ENCODE results near the gene FTSJ3. TPM values are rescaled to one million over a fixed set of nuclear protein-coding genes. Genes with fewer than 3 reads are reported as not detected.

FTSJ3 gene
- total and polyA plus RNA-seq, 2 experiments from 2014 or later = 28.5 to 30.0 TPM

DNA sequence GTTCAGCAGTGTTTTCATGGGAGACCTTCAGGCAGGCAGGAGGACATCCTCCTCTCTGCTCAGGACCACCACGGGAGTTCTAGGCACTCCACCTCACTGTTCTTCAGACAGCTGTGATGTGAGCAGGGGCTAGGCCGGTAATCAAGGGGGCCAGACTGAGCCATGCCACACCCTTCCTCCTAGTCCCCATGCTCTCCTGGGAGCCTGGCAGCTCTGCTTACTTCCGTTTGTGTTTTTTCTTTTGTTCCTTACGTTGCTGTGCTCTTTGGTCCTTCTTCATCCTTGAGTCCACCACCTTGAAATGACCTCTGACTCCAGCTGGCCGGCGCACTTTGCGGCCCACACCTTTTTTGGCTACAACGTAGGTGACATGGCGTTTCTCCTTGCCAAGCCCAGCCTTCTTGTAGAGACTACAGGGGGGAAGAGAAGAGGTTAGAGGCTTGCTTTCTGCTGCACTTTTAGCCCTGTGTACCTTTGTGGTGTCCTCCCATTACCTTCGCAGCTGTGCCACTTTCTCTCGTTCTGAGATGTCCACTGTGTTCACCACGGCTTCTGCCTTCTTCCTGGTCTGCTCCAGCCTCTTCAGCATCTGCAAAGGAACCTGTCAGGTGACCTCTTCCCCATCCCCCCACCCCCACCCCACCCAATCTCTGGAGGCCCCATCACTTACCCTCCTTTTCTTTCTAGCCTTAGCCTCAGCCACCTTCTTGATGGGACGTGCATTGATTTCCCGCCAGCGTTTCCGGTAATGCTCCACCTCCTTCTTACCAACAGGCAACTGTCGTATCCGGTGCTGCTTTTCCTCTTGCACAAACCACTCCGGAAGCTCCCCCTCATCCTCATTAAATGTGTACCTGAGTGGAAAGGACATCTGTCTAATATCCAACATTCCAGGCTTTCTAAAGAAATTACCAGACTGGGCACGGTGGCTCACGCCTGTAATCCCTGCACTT is 7.6 kb downstream of the FTSJ3 start:
- Histone ChIP-seq H3K27ac (no peak overlapping the region), H4K20me1 (ENCODE audit: insufficient read depth, poor library complexity, severe bottlenecking) (no peaks in the 10 kb centered on the region)
- WGBS (ENCODE audit: low lambda C conversion rate, missing lambda C conversion rate) = 91% methylated on average over 21 of the region's 21 CpGs

GRCh38 chr17:63819131-63819530 is 8.3 kb downstream of the FTSJ3 start:
- Histone ChIP-seq H3K4me3 (no peak overlapping the region), H3K4me1 (ENCODE audit: insufficient read depth) (no peaks in the 10 kb centered on the region), H4K20me1 (ENCODE audit: insufficient read depth, poor library complexity, severe bottlenecking) (no peaks in the 10 kb centered on the region), H3K9me2 (replicated peaks; ENCODE audit: insufficient read depth) (no peaks in the 10 kb centered on the region), H3K27ac (no peak overlapping the region), H3K36me3 (replicated peaks; ENCODE audit: insufficient read depth, low read depth) (no peaks in the 10 kb centered on the region), H2AFZ (no peak overlapping the region), H3K27me3 (no peaks in the 10 kb centered on the region), H3K4me2 (no peak overlapping the region), H3K9me3 (ENCODE audit: low read depth) (no peaks in the 10 kb centered on the region), H3K79me2 (peaks cover 2% of the 10 kb centered on the region)
- TF ChIP-seq EZH2phosphoT487 (IDR thresholded peaks at IDR 0.05; ENCODE audit: low read depth, severe bottlenecking, unreplicated experiment) = no peak
- no peak for TF ChIP-seq EZH2 (IDR thresholded peaks at IDR 0.05; ENCODE audit: borderline replicate concordance)
- TF ChIP-seq, protein P1, sequence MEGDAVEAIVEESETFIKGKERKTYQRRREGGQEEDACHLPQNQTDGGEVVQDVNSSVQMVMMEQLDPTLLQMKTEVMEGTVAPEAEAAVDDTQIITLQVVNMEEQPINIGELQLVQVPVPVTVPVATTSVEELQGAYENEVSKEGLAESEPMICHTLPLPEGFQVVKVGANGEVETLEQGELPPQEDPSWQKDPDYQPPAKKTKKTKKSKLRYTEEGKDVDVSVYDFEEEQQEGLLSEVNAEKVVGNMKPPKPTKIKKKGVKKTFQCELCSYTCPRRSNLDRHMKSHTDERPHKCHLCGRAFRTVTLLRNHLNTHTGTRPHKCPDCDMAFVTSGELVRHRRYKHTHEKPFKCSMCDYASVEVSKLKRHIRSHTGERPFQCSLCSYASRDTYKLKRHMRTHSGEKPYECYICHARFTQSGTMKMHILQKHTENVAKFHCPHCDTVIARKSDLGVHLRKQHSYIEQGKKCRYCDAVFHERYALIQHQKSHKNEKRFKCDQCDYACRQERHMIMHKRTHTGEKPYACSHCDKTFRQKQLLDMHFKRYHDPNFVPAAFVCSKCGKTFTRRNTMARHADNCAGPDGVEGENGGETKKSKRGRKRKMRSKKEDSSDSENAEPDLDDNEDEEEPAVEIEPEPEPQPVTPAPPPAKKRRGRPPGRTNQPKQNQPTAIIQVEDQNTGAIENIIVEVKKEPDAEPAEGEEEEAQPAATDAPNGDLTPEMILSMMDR (IDR thresholded peaks at IDR 0.05; ENCODE audit: poor library complexity) = no peak
- WGBS (ENCODE audit: low lambda C conversion rate, missing lambda C conversion rate) = 75% methylated on average over 6 of the region's 6 CpGs
- no peak for DNase-seq (ENCODE audit: low spot score)

More for the DNA sequence above, 7.6 kb downstream of the FTSJ3 start:
- Histone ChIP-seq H3K36me3 (replicated peaks; ENCODE audit: insufficient read depth, low read depth) (no peaks in the 10 kb centered on the region), H3K9me2 (replicated peaks; ENCODE audit: insufficient read depth) (no peaks in the 10 kb centered on the region), H3K4me1 (ENCODE audit: insufficient read depth) (no peaks in the 10 kb centered on the region), H3K9me3 (ENCODE audit: low read depth) (no peaks in the 10 kb centered on the region), H3K27me3 (no peaks in the 10 kb centered on the region), H3K79me2 (peaks cover 8% of the 10 kb centered on the region), H3K4me2 (no peak overlapping the region), H2AFZ (no peak overlapping the region), H3K4me3 (no peak overlapping the region)
- TF ChIP-seq EZH2 (IDR thresholded peaks at IDR 0.05; ENCODE audit: borderline replicate concordance) (no peak), EZH2phosphoT487 (IDR thresholded peaks at IDR 0.05; ENCODE audit: low read depth, severe bottlenecking, unreplicated experiment) (no peak)
- TF ChIP-seq, protein P1 (IDR thresholded peaks at IDR 0.05; ENCODE audit: poor library complexity) = no peak
- no peak for DNase-seq (ENCODE audit: low spot score)

DNA sequence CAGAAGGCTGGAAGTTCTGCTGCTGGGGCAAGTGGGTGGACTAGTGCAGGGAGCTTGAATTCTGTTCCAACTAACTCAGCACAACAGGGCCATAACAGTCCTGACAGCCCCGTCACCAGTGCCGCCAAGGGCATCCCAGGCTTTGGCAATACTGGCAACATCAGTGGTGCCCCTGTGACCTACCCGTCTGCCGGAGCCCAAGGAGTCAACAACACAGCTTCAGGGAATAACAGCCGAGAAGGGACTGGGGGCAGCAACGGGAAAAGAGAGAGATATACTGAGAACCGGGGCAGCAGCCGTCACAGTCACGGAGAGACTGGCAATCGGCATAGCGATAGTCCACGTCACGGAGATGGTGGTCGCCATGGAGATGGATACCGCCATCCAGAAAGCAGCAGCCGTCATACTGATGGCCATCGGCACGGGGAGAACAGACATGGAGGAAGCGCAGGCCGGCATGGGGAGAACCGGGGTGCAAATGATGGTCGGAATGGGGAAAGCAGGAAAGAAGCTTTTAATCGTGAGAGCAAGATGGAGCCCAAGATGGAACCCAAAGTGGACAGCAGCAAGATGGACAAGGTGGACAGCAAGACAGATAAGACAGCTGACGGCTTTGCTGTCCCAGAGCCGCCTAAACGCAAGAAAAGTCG is 9.6 kb downstream of the FTSJ3 start:
- H2AFZ ChIP-seq = no peak overlapping the region
- no peak overlapping the region for H3K4me3 ChIP-seq
- no peaks in the 10 kb centered on the region for H3K9me3 ChIP-seq (ENCODE audit: low read depth)
- 96% methylated on average over 27 of the region's 27 CpGs for WGBS (ENCODE audit: low lambda C conversion rate, missing lambda C conversion rate)
- no peaks in the 10 kb centered on the region for H3K4me1 ChIP-seq (ENCODE audit: insufficient read depth)
- no peaks in the 10 kb centered on the region for H3K27me3 ChIP-seq
- H4K20me1 ChIP-seq (ENCODE audit: insufficient read depth, poor library complexity, severe bottlenecking) = no peaks in the 10 kb centered on the region
- H3K36me3 ChIP-seq (replicated peaks; ENCODE audit: insufficient read depth, low read depth) = no peaks in the 10 kb centered on the region
- H3K79me2 ChIP-seq = no peaks in the 10 kb centered on the region
- no peak for DNase-seq (ENCODE audit: low spot score)
- TF ChIP-seq EZH2phosphoT487 (IDR thresholded peaks at IDR 0.05; ENCODE audit: low read depth, severe bottlenecking, unreplicated experiment) (no peak), EZH2 (IDR thresholded peaks at IDR 0.05; ENCODE audit: borderline replicate concordance) (no peak)
- TF ChIP-seq, protein P1 (IDR thresholded peaks at IDR 0.05; ENCODE audit: poor library complexity) = no peak
- no peaks in the 10 kb centered on the region for H3K9me2 ChIP-seq (replicated peaks; ENCODE audit: insufficient read depth)
- H3K27ac ChIP-seq = no peak overlapping the region
- H3K4me2 ChIP-seq = no peak overlapping the region
